ENCODE data around the gene CELF4.

CELF4 gene

GRCh38 chr18:37493352-37493935 is 72.2 kb downstream of the CELF4 start:
- H3K9me3 Mint-ChIP-seq, result no peaks in the 10 kb centered on the region
- H3K36me3 Mint-ChIP-seq (ENCODE audit: low read depth), result no peaks in the 10 kb centered on the region
- H3K27me3 Mint-ChIP-seq (ENCODE audit: low read depth), result peaks cover 2% of the 10 kb centered on the region
- H3K27ac Mint-ChIP-seq, result no peak overlapping the region
- no peak overlapping the region for H3K4me3 Mint-ChIP-seq
- no peaks in the 10 kb centered on the region for H3K4me1 Mint-ChIP-seq (ENCODE audit: low read depth)

GRCh38 chr18:37492952-37493351 is 72.6 kb downstream of the CELF4 start:
- H3K27me3 Mint-ChIP-seq (ENCODE audit: low read depth), result peaks cover 7% of the 10 kb centered on the region
- no peak overlapping the region for H3K27ac Mint-ChIP-seq
- no peak overlapping the region for H3K4me3 Mint-ChIP-seq
- no peaks in the 10 kb centered on the region for H3K36me3 Mint-ChIP-seq (ENCODE audit: low read depth)
- no peaks in the 10 kb centered on the region for H3K9me3 Mint-ChIP-seq
- no peaks in the 10 kb centered on the region for H3K4me1 Mint-ChIP-seq (ENCODE audit: low read depth)

GRCh38 chr18:37491526-37491925 is 74.1 kb downstream of the CELF4 start:
- Mint-ChIP-seq H3K36me3 (ENCODE audit: low read depth) (no peaks in the 10 kb centered on the region), H3K9me3 (no peaks in the 10 kb centered on the region), H3K27ac (no peak overlapping the region), H3K4me3 (no peak overlapping the region), H3K27me3 (ENCODE audit: low read depth) (peaks cover 16% of the 10 kb centered on the region), H3K4me1 (ENCODE audit: low read depth) (no peaks in the 10 kb centered on the region)

GRCh38 chr18:37489998-37490397 is 75.6 kb downstream of the CELF4 start:
- peaks cover 27% of the 10 kb centered on the region for H3K27me3 Mint-ChIP-seq (ENCODE audit: low read depth)

GRCh38 chr18:37489011-37489410 is 76.6 kb downstream of the CELF4 start:
- H3K27ac Mint-ChIP-seq, result no peak overlapping the region
- peaks cover 2% of the 10 kb centered on the region for H3K4me1 Mint-ChIP-seq (ENCODE audit: low read depth)
- H3K36me3 Mint-ChIP-seq (ENCODE audit: low read depth), result no peaks in the 10 kb centered on the region
- peaks cover 36% of the 10 kb centered on the region for H3K27me3 Mint-ChIP-seq (ENCODE audit: low read depth)
- no peak overlapping the region for H3K4me3 Mint-ChIP-seq
- H3K9me3 Mint-ChIP-seq, result no peaks in the 10 kb centered on the region

More at GRCh38 chr18:37489998-37490397, 75.6 kb downstream of the CELF4 start:
- Mint-ChIP-seq H3K27ac (no peak overlapping the region), H3K4me3 (no peak overlapping the region), H3K4me1 (ENCODE audit: low read depth) (peaks cover 2% of the 10 kb centered on the region), H3K9me3 (no peaks in the 10 kb centered on the region), H3K36me3 (ENCODE audit: low read depth) (no peaks in the 10 kb centered on the region)

- no peaks in the 10 kb centered on the region for H3K9me3 Mint-ChIP-seq
- H3K4me1 Mint-ChIP-seq (ENCODE audit: low read depth), result peaks cover 4% of the 10 kb centered on the region
- no peak overlapping the region for H3K27ac Mint-ChIP-seq
- H3K4me3 Mint-ChIP-seq, result no peak overlapping the region
- peaks cover 49% of the 10 kb centered on the region for H3K27me3 Mint-ChIP-seq (ENCODE audit: low read depth)
- no peaks in the 10 kb centered on the region for H3K36me3 Mint-ChIP-seq (ENCODE audit: low read depth)
Observed at GRCh38 chr18:37487400-37487867, 78.2 kb downstream of the CELF4 start.

- Mint-ChIP-seq H3K27me3 (ENCODE audit: low read depth) (peaks cover 53% of the 10 kb centered on the region), H3K4me3 (no peak overlapping the region), H3K27ac (no peak overlapping the region)
Observed at GRCh38 chr18:37486848-37487247, 78.8 kb downstream of the CELF4 start.

GRCh38 chr18:37484983-37485834 is 80.4 kb downstream of the CELF4 start:
- H3K27ac Mint-ChIP-seq, result no peak overlapping the region
- H3K4me3 Mint-ChIP-seq, result no peak overlapping the region
- no peaks in the 10 kb centered on the region for H3K9me3 Mint-ChIP-seq
- no peaks in the 10 kb centered on the region for H3K36me3 Mint-ChIP-seq (ENCODE audit: low read depth)
- H3K27me3 Mint-ChIP-seq (ENCODE audit: low read depth), result peaks cover 57% of the 10 kb centered on the region
- peaks cover 4% of the 10 kb centered on the region for H3K4me1 Mint-ChIP-seq (ENCODE audit: low read depth)

More at GRCh38 chr18:37486848-37487247, 78.8 kb downstream of the CELF4 start:
- no peaks in the 10 kb centered on the region for H3K9me3 Mint-ChIP-seq
- peaks cover 4% of the 10 kb centered on the region for H3K4me1 Mint-ChIP-seq (ENCODE audit: low read depth)
- no peaks in the 10 kb centered on the region for H3K36me3 Mint-ChIP-seq (ENCODE audit: low read depth)

- no peaks in the 10 kb centered on the region for H3K9me3 Mint-ChIP-seq
- peak overlapping the region; percentile 46 for H3K27ac Mint-ChIP-seq
- H3K27me3 Mint-ChIP-seq (ENCODE audit: low read depth), result peaks cover 57% of the 10 kb centered on the region
- peaks cover 4% of the 10 kb centered on the region for H3K4me1 Mint-ChIP-seq (ENCODE audit: low read depth)
- no peaks in the 10 kb centered on the region for H3K36me3 Mint-ChIP-seq (ENCODE audit: low read depth)
- H3K4me3 Mint-ChIP-seq, result no peak overlapping the region
Observed at GRCh38 chr18:37483984-37484819, 81.4 kb downstream of the CELF4 start.

GRCh38 chr18:37483221-37483971 is 82.2 kb downstream of the CELF4 start:
- Mint-ChIP-seq H3K27me3 (ENCODE audit: low read depth) (peaks cover 54% of the 10 kb centered on the region), H3K9me3 (no peaks in the 10 kb centered on the region), H3K27ac (no peak overlapping the region), H3K4me1 (ENCODE audit: low read depth) (peaks cover 4% of the 10 kb centered on the region), H3K4me3 (no peak overlapping the region), H3K36me3 (ENCODE audit: low read depth) (no peaks in the 10 kb centered on the region)

GRCh38 chr18:37482433-37482832 is 83.2 kb downstream of the CELF4 start:
- Mint-ChIP-seq H3K9me3 (no peaks in the 10 kb centered on the region), H3K4me1 (ENCODE audit: low read depth) (peaks cover 4% of the 10 kb centered on the region), H3K27me3 (ENCODE audit: low read depth) (peaks cover 47% of the 10 kb centered on the region), H3K27ac (no peak overlapping the region), H3K4me3 (no peak overlapping the region), H3K36me3 (ENCODE audit: low read depth) (no peaks in the 10 kb centered on the region)

GRCh38 chr18:37482002-37482401 is 83.6 kb downstream of the CELF4 start:
- Mint-ChIP-seq H3K27ac (no peak overlapping the region), H3K9me3 (no peaks in the 10 kb centered on the region), H3K36me3 (ENCODE audit: low read depth) (no peaks in the 10 kb centered on the region), H3K4me1 (ENCODE audit: low read depth) (peaks cover 4% of the 10 kb centered on the region), H3K4me3 (no peak overlapping the region), H3K27me3 (ENCODE audit: low read depth) (peaks cover 45% of the 10 kb centered on the region)

- H3K4me1 Mint-ChIP-seq (ENCODE audit: low read depth), result peaks cover 4% of the 10 kb centered on the region
- peaks cover 40% of the 10 kb centered on the region for H3K27me3 Mint-ChIP-seq (ENCODE audit: low read depth)
- H3K27ac Mint-ChIP-seq, result no peak overlapping the region
- no peaks in the 10 kb centered on the region for H3K36me3 Mint-ChIP-seq (ENCODE audit: low read depth)
- no peaks in the 10 kb centered on the region for H3K9me3 Mint-ChIP-seq
- H3K4me3 Mint-ChIP-seq, result no peak overlapping the region
Observed at GRCh38 chr18:37481491-37481890, 84.1 kb downstream of the CELF4 start.

GRCh38 chr18:37481072-37481471 is 84.5 kb downstream of the CELF4 start:
- H3K9me3 Mint-ChIP-seq, result no peaks in the 10 kb centered on the region
- H3K4me3 Mint-ChIP-seq, result no peak overlapping the region
- peaks cover 36% of the 10 kb centered on the region for H3K27me3 Mint-ChIP-seq (ENCODE audit: low read depth)
- H3K36me3 Mint-ChIP-seq (ENCODE audit: low read depth), result no peaks in the 10 kb centered on the region
- no peak overlapping the region for H3K27ac Mint-ChIP-seq
- H3K4me1 Mint-ChIP-seq (ENCODE audit: low read depth), result peaks cover 4% of the 10 kb centered on the region
